Liver (tissue), 3 donors: ENCODE results near the gene OLR1.

Source experiments
- GABPA ChIP-seq, 2 donors: IDR thresholded peaks in 1 of 2; conservative IDR thresholded peaks in 1 of 2; 2 replicates each; pipeline ENCODE4 v1.6.1; 2016; ENCODE audit warnings: antibody characterized with exemption in 2 of 2, mild to moderate bottlenecking in 1 of 2, moderate library complexity in 1 of 2
- RAD21 ChIP-seq, 2 donors: IDR thresholded peaks; 2 replicates each; pipeline ENCODE4 v1.6.1; 2016; ENCODE audit warnings: antibody characterized with exemption in 2 of 2, mild to moderate bottlenecking in 2 of 2
- SP1 ChIP-seq: IDR thresholded peaks from 2 replicates; pipeline ENCODE4 v1.6.1; 2018; ENCODE audit warnings: antibody characterized with exemption, mild to moderate bottlenecking
- YY1 ChIP-seq: IDR thresholded peaks from 2 replicates; pipeline ENCODE4 v1.6.1; 2016; ENCODE audit warnings: antibody characterized with exemption, mild to moderate bottlenecking
- TF ChIP-seq, protein P1 (sequence below): fragments of 150-350 bp; IDR thresholded peaks from 2 replicates; pipeline ENCODE4 v1.5.1; 2017; ENCODE audit warnings: improper control_type of control experiment, low read depth, low read length; ENCODE audit not compliant: missing input control
- TF ChIP-seq, protein P2 (sequence below): IDR thresholded peaks from 2 replicates; pipeline ENCODE4 v1.6.1; 2016; ENCODE audit warnings: antibody characterized with exemption, mild to moderate bottlenecking
- TF ChIP-seq, protein P3 (sequence below): IDR thresholded peaks from 2 replicates; pipeline ENCODE4 v1.6.1; 2016; ENCODE audit warnings: antibody characterized with exemption
- donor health status: healthy.
- donor health status: healthy.

DNA sequence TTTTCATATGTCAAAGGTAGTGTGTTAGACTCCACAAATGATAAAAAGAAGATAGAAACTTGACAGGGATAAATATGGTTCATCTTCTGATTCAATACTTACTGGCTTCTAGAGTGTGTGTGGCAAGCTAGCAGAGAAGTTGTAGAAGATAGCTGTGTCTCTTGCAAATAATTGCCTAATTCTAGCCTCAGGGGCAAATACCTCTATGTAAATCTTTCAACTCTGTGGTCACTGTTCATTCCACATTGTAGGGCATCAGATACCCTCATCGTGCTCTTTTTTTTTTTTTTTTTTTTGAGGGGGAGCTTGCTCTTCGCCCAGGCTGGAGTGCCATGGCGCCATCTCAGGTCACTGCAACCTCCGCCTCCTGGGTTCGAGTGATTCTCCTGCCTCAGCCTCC, 1.7 kb downstream of the OLR1 start:
- TF ChIP-seq, protein P1, sequence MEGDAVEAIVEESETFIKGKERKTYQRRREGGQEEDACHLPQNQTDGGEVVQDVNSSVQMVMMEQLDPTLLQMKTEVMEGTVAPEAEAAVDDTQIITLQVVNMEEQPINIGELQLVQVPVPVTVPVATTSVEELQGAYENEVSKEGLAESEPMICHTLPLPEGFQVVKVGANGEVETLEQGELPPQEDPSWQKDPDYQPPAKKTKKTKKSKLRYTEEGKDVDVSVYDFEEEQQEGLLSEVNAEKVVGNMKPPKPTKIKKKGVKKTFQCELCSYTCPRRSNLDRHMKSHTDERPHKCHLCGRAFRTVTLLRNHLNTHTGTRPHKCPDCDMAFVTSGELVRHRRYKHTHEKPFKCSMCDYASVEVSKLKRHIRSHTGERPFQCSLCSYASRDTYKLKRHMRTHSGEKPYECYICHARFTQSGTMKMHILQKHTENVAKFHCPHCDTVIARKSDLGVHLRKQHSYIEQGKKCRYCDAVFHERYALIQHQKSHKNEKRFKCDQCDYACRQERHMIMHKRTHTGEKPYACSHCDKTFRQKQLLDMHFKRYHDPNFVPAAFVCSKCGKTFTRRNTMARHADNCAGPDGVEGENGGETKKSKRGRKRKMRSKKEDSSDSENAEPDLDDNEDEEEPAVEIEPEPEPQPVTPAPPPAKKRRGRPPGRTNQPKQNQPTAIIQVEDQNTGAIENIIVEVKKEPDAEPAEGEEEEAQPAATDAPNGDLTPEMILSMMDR, result no peak
- TF ChIP-seq RAD21 (IDR thresholded peaks at IDR 0.05), result no peak
- TF ChIP-seq, protein P2, sequence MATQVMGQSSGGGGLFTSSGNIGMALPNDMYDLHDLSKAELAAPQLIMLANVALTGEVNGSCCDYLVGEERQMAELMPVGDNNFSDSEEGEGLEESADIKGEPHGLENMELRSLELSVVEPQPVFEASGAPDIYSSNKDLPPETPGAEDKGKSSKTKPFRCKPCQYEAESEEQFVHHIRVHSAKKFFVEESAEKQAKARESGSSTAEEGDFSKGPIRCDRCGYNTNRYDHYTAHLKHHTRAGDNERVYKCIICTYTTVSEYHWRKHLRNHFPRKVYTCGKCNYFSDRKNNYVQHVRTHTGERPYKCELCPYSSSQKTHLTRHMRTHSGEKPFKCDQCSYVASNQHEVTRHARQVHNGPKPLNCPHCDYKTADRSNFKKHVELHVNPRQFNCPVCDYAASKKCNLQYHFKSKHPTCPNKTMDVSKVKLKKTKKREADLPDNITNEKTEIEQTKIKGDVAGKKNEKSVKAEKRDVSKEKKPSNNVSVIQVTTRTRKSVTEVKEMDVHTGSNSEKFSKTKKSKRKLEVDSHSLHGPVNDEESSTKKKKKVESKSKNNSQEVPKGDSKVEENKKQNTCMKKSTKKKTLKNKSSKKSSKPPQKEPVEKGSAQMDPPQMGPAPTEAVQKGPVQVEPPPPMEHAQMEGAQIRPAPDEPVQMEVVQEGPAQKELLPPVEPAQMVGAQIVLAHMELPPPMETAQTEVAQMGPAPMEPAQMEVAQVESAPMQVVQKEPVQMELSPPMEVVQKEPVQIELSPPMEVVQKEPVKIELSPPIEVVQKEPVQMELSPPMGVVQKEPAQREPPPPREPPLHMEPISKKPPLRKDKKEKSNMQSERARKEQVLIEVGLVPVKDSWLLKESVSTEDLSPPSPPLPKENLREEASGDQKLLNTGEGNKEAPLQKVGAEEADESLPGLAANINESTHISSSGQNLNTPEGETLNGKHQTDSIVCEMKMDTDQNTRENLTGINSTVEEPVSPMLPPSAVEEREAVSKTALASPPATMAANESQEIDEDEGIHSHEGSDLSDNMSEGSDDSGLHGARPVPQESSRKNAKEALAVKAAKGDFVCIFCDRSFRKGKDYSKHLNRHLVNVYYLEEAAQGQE, result no peak
- no peak for TF ChIP-seq SP1
- TF ChIP-seq, protein P3, sequence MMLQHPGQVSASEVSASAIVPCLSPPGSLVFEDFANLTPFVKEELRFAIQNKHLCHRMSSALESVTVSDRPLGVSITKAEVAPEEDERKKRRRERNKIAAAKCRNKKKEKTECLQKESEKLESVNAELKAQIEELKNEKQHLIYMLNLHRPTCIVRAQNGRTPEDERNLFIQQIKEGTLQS, result no peak
- TF ChIP-seq YY1, result no peak
- no peak for TF ChIP-seq GABPA (IDR thresholded peaks at IDR 0.05 in 1 of 2, conservative IDR thresholded peaks at IDR 0.05 in 1 of 2)
